Stimulated activated naive CD4-positive, alpha-beta T cell (primary cell): ENCODE data around the gene EPN3.

Source experiments
- DNase-seq, 6 experiments: peaks; one replicate each; lab custom pipeline; 2025; lab: John Stamatoyannopoulos, UW

The EPN3 gene

DNA sequence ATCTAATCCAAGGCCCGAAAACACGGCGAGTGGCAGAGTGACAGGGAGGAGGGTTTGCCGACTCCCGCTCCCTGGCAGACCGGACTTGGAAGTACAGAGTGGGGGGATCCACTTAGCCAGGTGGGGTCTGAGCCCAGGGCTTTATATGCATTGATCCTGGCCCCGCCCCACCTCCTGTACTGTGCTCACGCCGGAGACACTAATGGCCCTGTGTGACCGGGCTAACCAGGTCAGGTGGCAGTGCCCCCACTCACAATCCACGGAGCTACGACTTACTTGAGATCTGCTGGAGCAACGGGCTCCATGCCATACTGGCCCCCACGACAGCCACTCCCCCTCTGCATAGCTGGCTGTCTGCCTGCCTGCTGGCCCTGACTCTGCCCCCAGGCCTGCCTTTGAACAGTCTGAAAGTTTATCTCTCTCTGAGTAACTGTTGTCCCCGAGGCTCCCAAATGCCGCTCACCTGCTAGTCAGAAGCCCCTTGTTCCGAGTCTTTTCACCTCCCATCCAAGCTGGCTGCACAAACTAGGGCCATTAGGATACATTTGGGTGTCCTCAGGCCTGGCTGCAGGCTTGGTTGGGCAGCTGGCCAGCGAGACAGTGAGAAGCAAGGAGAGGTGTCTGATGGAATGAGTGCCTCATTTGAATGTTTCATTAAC is 56.0 kb downstream of the EPN3 start:
- no peak for DNase-seq

DNA sequence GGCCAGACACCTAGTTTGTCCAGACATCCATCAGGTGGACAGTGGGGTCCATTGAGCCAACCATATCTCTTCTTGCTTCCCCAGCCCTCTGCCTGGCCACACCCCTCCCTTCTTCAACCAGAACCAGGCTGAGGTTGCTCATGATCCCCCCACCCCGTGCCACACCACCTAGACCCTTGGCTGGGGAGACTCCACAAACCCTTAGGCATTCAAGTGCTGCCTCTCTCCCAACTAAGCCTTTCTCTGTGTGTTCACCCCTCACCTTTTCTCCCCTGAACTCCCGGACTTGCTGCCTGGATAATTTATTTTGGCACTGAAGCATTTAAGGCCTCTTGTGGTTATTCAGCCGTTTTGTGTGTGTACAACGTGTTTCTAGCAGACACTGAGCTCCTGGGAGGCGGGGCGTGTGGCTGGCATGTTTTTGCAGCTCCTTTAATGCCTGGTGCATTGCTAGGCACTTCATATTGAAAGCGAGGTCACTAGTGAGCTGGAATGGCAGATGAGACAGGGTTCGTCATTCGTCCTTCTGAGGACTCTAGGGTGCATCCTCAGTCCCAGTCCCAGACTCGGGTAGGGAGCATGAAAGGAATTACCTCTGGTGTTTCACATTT is 56.7 kb downstream of the EPN3 start:
- no peak for DNase-seq

DNA sequence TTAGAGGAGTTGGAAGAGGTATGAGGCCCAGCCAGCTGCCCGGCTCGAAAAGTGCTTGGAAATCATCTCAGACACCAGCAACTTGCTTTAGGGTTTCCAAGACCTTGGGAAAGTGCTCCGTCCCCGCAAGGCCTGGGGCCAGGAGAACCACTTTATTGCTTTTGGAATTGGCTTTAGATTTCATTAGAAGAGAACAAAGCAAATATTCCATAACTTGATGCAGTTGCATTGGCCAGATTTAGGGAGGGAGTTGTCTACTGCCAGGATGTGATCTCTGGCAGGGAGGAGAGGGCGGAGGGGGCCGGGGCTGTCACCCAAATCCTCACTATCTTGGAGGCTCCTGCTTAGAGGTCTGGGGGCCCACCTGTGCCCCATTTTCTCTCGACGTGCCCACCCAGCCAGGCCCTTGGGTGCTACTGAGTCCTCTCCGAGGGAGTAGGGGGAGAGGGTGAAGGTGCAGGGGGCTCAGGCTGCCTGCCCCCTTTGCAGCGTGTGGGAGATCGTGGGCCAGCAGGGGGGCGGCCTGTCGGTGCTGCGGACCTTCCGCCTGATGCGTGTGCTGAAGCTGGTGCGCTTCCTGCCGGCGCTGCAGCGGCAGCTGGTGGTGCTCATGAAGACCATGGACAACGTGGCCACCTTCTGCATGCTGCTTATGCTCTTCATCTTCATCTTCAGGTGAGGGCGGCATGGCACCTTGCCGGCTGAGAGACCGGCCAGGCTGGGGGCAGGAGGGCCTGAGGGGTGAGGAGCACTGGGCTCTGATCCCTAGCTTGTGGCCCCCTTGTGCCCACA is 58.6 kb downstream of the EPN3 start:
- DNase-seq, result no peak

DNA sequence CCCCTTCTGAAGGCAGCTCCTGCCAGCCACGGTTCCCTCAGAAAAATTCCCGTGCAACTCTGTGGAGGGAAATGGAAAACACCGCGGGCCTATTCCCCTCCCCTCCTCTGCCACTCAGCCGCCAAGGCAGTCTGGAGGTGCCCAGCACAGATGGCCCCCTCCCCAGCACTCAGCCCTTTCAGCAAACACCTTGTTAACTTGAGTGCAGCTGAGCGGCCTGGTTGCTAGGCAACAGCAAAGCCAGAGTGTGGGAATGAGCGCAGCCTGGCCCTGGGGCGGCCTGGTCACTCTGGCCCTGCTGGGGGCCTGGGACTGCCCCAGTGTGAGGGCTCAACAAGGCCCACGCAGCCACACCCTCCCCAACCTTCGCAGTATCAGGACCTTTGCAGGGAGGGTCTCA is 60.8 kb downstream of the EPN3 start:
- DNase-seq, result no peak
